Vagina (tissue), 2 donors: ENCODE results near the gene IYD. TPM values are rescaled to one million over a fixed set of nuclear protein-coding genes. Genes with fewer than 3 reads are reported as not detected.

Experiments
- DNase-seq, 2 donors: peaks; one replicate each; pipeline ENCODE4 v3.0.0-alpha.2; 2017; ENCODE audit errors: extremely low spot score in 2 of 2
- H3K27ac ChIP-seq: fragments of 200-600 bp; sonication (generic); one replicate; pipeline ENCODE4 v1.5.1; 2019
- H3K27me3 ChIP-seq: fragments of 200-600 bp; sonication (generic); one replicate; pipeline ENCODE4 v1.5.1; 2019
- H3K36me3 ChIP-seq, 2 donors: fragments of 200-600 bp; sonication (generic); one replicate each; pipeline ENCODE4 v1.5.1; 2017 to 2019
- H3K4me1 ChIP-seq: fragments of 200-600 bp; sonication (generic); one replicate; pipeline ENCODE4 v1.5.1; 2019
- H3K4me3 ChIP-seq, 2 donors: fragments of 200-600 bp; sonication (generic); 1 replicate in 1 of 2; 2 replicates in 1 of 2; pipeline ENCODE4 v1.5.1; 2016 to 2019
- H3K9me3 ChIP-seq: fragments of 200-600 bp; sonication (generic); one replicate; pipeline ENCODE4 v1.5.1; 2019
- POLR2A ChIP-seq, 2 donors: fragments of 450-650 bp; IDR thresholded peaks; one replicate each; pipeline ENCODE4 v1.6.1; 2017; ENCODE audit warnings: antibody characterized with exemption in 2 of 2, mild to moderate bottlenecking in 2 of 2, moderate library complexity in 2 of 2
- POLR2AphosphoS5 ChIP-seq, 2 donors: sonication (generic); formaldehyde crosslinking; IDR thresholded peaks; one replicate each; pipeline ENCODE4 v1.9.0; 2017; ENCODE audit warnings: antibody characterized with exemption in 2 of 2, mild to moderate bottlenecking in 2 of 2, low read depth in 1 of 2; ENCODE audit not compliant: insufficient read depth in 1 of 2
- intact Hi-C: fragments of 100-400 bp; cut with DNase I; formaldehyde crosslinking; loops from one replicate; pipeline ENCODE4 v1.15.1; 2023
- total RNA-seq: library from RNA; depleted of rRNA; stranded (reverse); fragments of >200 nt; gene quantifications from one replicate; pipeline ENCODE4 v1.2.3, GENCODE V29; 2016
- TF ChIP-seq, protein P1 (sequence below), 3 experiments: fragments of 450-650 bp in 2 of 3; fragments of 200-600 bp in 1 of 3; sonication (generic) in 1 of 3; IDR thresholded peaks; one replicate each; pipeline ENCODE4 v1.5.1; 2017 to 2019; ENCODE audit warnings: antibody characterized with exemption in 3 of 3, mild to moderate bottlenecking in 2 of 3, moderate library complexity in 2 of 3

Gene IYD
- total RNA-seq, 1 donor from 2014 or later, result not detected

DNA sequence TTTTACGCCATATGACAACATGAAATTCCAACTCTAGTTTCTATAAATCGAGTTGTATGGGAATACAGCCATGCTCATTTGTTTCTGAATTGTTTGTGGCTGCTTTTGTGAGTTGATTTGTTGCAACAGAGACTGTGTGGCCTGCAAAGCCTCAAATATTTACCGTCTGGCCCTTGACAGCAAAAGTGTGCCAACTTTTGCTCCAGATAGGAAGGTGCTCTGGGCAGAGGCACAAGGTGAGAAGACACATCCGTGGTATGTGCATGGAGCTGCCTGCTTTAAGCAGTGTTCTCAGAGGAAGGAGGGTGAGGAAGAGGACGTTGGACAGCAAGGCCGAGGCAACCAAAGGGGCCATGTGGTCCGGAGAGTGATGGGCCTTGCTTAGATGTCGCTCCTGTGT, 57.4 kb downstream of the IYD start:
- no peak for DNase-seq

DNA sequence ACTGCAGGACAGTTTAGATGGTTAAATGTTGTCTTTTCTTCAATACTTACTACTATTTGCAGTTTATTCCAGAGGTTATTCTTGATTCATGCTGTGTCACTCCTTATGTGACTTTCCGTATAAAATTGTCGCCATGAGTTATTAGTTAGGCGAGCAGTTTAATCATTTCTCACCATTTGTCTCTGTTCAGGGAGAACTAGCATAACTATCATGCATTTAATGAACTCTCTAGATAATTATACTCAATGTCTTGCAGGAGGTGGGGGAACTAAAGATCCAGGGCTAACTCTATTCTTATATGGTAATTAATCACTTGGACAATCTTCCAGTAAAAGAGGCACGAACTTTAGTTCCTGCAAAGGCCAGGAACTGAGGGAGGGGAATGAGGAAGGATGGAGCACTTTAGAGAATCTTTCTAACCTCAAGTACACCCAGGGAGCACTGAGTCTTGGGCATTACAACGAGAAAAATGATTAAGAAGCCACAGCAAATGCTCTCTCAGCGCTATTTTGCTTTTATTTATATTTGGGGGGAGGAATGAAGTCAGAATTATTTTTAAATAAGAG, 58.3 kb downstream of the IYD start:
- H3K36me3 ChIP-seq, result no peaks in the 10 kb centered on the region
- no peak overlapping the region for H3K27ac ChIP-seq
- TF ChIP-seq POLR2AphosphoS5 (IDR thresholded peaks at IDR 0.05; ENCODE audit: insufficient read depth in 1 of 2, low read depth in 1 of 2), result no peak
- TF ChIP-seq, protein P1, sequence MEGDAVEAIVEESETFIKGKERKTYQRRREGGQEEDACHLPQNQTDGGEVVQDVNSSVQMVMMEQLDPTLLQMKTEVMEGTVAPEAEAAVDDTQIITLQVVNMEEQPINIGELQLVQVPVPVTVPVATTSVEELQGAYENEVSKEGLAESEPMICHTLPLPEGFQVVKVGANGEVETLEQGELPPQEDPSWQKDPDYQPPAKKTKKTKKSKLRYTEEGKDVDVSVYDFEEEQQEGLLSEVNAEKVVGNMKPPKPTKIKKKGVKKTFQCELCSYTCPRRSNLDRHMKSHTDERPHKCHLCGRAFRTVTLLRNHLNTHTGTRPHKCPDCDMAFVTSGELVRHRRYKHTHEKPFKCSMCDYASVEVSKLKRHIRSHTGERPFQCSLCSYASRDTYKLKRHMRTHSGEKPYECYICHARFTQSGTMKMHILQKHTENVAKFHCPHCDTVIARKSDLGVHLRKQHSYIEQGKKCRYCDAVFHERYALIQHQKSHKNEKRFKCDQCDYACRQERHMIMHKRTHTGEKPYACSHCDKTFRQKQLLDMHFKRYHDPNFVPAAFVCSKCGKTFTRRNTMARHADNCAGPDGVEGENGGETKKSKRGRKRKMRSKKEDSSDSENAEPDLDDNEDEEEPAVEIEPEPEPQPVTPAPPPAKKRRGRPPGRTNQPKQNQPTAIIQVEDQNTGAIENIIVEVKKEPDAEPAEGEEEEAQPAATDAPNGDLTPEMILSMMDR (IDR thresholded peaks at IDR 0.05), result no peak
- TF ChIP-seq POLR2A (IDR thresholded peaks at IDR 0.05), result no peak
- H3K4me3 ChIP-seq, result no peak overlapping the region
- no peaks in the 10 kb centered on the region for H3K9me3 ChIP-seq
- H3K4me1 ChIP-seq, result no peaks in the 10 kb centered on the region
- intact Hi-C loops, result no loop called here
- no peak for DNase-seq
- no peaks in the 10 kb centered on the region for H3K27me3 ChIP-seq

More for the DNA sequence above, 57.4 kb downstream of the IYD start:
- Histone ChIP-seq H3K27ac (no peak overlapping the region), H3K4me1 (no peaks in the 10 kb centered on the region), H3K36me3 (no peaks in the 10 kb centered on the region), H3K9me3 (no peaks in the 10 kb centered on the region), H3K4me3 (no peak overlapping the region), H3K27me3 (no peaks in the 10 kb centered on the region)
- TF ChIP-seq, protein P1 (IDR thresholded peaks at IDR 0.05), result no peak
- TF ChIP-seq POLR2A (IDR thresholded peaks at IDR 0.05) (no peak), POLR2AphosphoS5 (IDR thresholded peaks at IDR 0.05; ENCODE audit: insufficient read depth in 1 of 2, low read depth in 1 of 2) (no peak)
- intact Hi-C loops, result no loop called here

DNA sequence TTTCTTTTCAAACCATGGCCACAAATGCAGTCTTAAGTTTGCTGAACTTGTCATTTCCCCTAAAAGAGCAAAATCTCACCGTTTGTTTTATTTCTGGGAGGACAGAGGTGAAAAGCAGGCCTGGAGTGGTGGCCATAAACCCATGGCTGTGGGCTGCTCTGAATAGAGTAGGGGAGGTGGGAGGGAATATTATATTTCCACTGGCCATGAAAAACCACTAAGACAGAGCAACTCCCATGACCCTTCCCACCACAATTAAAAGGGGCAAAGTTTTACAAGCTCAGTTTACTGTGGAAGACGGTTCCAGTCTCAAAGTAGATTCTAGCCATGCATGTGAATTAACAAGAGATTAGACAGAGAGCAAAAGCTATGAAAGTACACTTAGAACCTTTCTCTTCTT, 59.0 kb downstream of the IYD start:
- no peaks in the 10 kb centered on the region for H3K27me3 ChIP-seq
- intact Hi-C loops, result no loop called here
- no peaks in the 10 kb centered on the region for H3K36me3 ChIP-seq
- H3K4me3 ChIP-seq, result no peak overlapping the region
- TF ChIP-seq, protein P1 (IDR thresholded peaks at IDR 0.05), result no peak
- TF ChIP-seq POLR2A (IDR thresholded peaks at IDR 0.05), result no peak
- no peak for TF ChIP-seq POLR2AphosphoS5 (IDR thresholded peaks at IDR 0.05; ENCODE audit: insufficient read depth in 1 of 2, low read depth in 1 of 2)
- DNase-seq, result no peak
- no peaks in the 10 kb centered on the region for H3K9me3 ChIP-seq
- H3K27ac ChIP-seq, result no peak overlapping the region
- no peaks in the 10 kb centered on the region for H3K4me1 ChIP-seq

DNA sequence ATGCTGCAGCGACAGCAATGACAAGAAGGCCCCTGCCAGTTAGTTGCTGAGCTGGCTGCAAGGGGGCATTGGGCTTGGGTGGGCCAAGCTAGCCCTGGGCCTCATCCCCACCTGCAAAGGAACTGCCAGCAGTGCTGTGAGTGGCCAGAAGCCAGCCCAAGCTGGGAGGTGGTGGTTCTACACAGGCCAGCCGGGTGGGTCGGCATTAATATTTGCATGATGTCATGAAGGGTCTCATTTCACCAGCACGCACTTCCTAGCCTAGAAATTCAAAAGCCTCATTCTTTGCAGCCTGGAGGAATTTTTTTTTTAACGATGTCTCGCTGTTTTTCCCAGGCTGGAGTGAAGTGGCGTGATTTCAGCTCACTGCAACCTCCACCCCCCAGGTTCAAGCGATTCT, 62.0 kb downstream of the IYD start:
- TF ChIP-seq, protein P1 (IDR thresholded peaks at IDR 0.05), result no peak
- TF ChIP-seq POLR2AphosphoS5 (IDR thresholded peaks at IDR 0.05; ENCODE audit: insufficient read depth in 1 of 2, low read depth in 1 of 2) (no peak), POLR2A (IDR thresholded peaks at IDR 0.05) (no peak)
- Histone ChIP-seq H3K27ac (no peak overlapping the region), H3K27me3 (no peaks in the 10 kb centered on the region), H3K9me3 (no peaks in the 10 kb centered on the region), H3K4me3 (no peak overlapping the region), H3K4me1 (no peaks in the 10 kb centered on the region), H3K36me3 (no peaks in the 10 kb centered on the region)
- DNase-seq, result no peak
- intact Hi-C loops, result no loop called here

DNA sequence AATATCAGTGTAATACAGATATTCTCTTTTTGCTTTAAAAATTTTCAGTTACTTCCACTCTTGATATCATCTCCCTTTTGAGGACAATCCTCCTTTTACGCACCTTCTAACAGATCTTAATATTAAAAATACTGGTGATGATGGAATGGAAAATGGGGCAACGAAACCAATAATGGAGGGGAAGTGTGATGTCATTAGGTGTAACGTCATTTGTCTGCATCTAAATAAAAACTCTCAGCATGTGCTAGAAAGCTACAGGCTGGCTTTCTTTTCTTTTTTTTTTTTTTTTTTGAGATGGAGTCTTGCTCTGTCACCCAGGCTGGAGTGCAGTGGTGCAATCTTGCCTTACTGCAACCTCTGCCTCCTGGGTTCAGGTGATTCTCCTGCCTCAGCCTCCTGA, 66.5 kb downstream of the IYD start:
- no peak for DNase-seq
- intact Hi-C loops, result no loop called here
- Histone ChIP-seq H3K4me1 (no peaks in the 10 kb centered on the region), H3K4me3 (no peak overlapping the region), H3K36me3 (no peaks in the 10 kb centered on the region), H3K27ac (no peak overlapping the region), H3K9me3 (no peaks in the 10 kb centered on the region), H3K27me3 (no peaks in the 10 kb centered on the region)
- TF ChIP-seq, protein P1 (IDR thresholded peaks at IDR 0.05), result no peak
- no peak for TF ChIP-seq POLR2AphosphoS5 (IDR thresholded peaks at IDR 0.05; ENCODE audit: insufficient read depth in 1 of 2, low read depth in 1 of 2)
- TF ChIP-seq POLR2A (IDR thresholded peaks at IDR 0.05), result no peak
